SK-N-SH treated with all-trans-retinoic acid at 6 μM for 48 hours (cell line): ENCODE measurements around the gene VMP1.
A peak's percentile ranks its signal among the peaks of the same experiment; 100 is the strongest.
"Not testable (repeated sequence)": the region's sequence is repeated elsewhere in the genome, so short reads cannot be mapped to it uniquely, and the experiment has no call there.

Experiments
- ATAC-seq: fragments of 200-7000 bp; cut with Tn5 transposase; 3 replicates; pipeline ENCODE4 v1.9.1; 2020; ENCODE audit warnings: mild to moderate bottlenecking, moderate library complexity
- ARNTL ChIP-seq: fragments of 450-650 bp; formaldehyde crosslinking; IDR thresholded peaks from 2 replicates; pipeline ENCODE4 v1.5.0; 2020; ENCODE audit warnings: low read depth, mild to moderate bottlenecking, moderate library complexity, borderline replicate concordance
- BACH2 ChIP-seq: fragments of 250-450 bp; sonication (Bioruptor Pico); IDR thresholded peaks from 2 replicates; pipeline ENCODE4 v1.9.0; 2021; ENCODE audit warnings: mild to moderate bottlenecking, borderline replicate concordance
- CSDC2 ChIP-seq: fragments of 250-450 bp; sonication (Bioruptor Pico); IDR thresholded peaks from 2 replicates; pipeline ENCODE4 v1.5.0; 2020; ENCODE audit warnings: mild to moderate bottlenecking, moderate library complexity
- ESRRG ChIP-seq: fragments of 250-450 bp; sonication (Bioruptor Pico); IDR thresholded peaks from 2 replicates; pipeline ENCODE4 v1.6.1; 2021; ENCODE audit warnings: mild to moderate bottlenecking
- GLIS3 ChIP-seq: fragments of 250-450 bp; sonication (Bioruptor Pico); IDR thresholded peaks from 2 replicates; pipeline ENCODE4 v1.5.0; 2020; ENCODE audit warnings: mild to moderate bottlenecking, moderate library complexity
- ISL1 ChIP-seq: fragments of 250-450 bp; sonication (Bioruptor Pico); IDR thresholded peaks from 2 replicates; pipeline ENCODE4 v2.1.2; 2022; ENCODE audit warnings: mild to moderate bottlenecking, moderate library complexity
- OSR1 ChIP-seq: fragments of 250-450 bp; sonication (Bioruptor Pico); IDR thresholded peaks from 2 replicates; pipeline ENCODE4 v1.8.0; 2022; ENCODE audit warnings: moderate library complexity, mild to moderate bottlenecking, inconsistent platforms
- PPARA ChIP-seq: fragments of 250-450 bp; sonication (Bioruptor Pico); IDR thresholded peaks from 2 replicates; pipeline ENCODE4 v1.5.0; 2020; ENCODE audit warnings: mild to moderate bottlenecking, borderline replicate concordance
- RARB ChIP-seq: fragments of 250-450 bp; sonication (Bioruptor Pico); IDR thresholded peaks from 2 replicates; pipeline ENCODE4 v1.8.0; 2021; ENCODE audit warnings: mild to moderate bottlenecking, moderate library complexity
- SNAI2 ChIP-seq: fragments of 250-450 bp; sonication (Bioruptor Pico); IDR thresholded peaks from 2 replicates; pipeline ENCODE4 v1.5.0; 2020; ENCODE audit warnings: mild to moderate bottlenecking, moderate library complexity
- TCF4 ChIP-seq: fragments of 250-450 bp; sonication (Bioruptor Pico); IDR thresholded peaks from 2 replicates; pipeline ENCODE4 v1.8.0; 2021; ENCODE audit warnings: mild to moderate bottlenecking, moderate library complexity, borderline replicate concordance
- TOX ChIP-seq: fragments of 250-450 bp; sonication (Bioruptor Pico); IDR thresholded peaks from 2 replicates; pipeline ENCODE4 v1.8.0; 2021; ENCODE audit warnings: mild to moderate bottlenecking, moderate library complexity, borderline replicate concordance
- ZC3H10 ChIP-seq: fragments of 250-450 bp; sonication (Bioruptor Pico); IDR thresholded peaks from 2 replicates; pipeline ENCODE4 v1.5.1; 2021; ENCODE audit warnings: mild to moderate bottlenecking, moderate library complexity
- ZFP3 ChIP-seq: fragments of 250-450 bp; sonication (Bioruptor Pico); IDR thresholded peaks from 2 replicates; pipeline ENCODE4 v1.5.0; 2020; ENCODE audit warnings: mild to moderate bottlenecking, moderate library complexity
- ZFP30 ChIP-seq: fragments of 450-650 bp; formaldehyde crosslinking; IDR thresholded peaks from 2 replicates; pipeline ENCODE4 v1.5.0; 2022; ENCODE audit warnings: mild to moderate bottlenecking, moderate library complexity
- ZNF565 ChIP-seq: fragments of 450-650 bp; formaldehyde crosslinking; conservative IDR thresholded peaks from 2 replicates; pipeline ENCODE4 v1.5.0; 2020; ENCODE audit warnings: low read depth, mild to moderate bottlenecking, moderate library complexity
- ZNF70 ChIP-seq: fragments of 450-650 bp; formaldehyde crosslinking; IDR thresholded peaks from 2 replicates; pipeline ENCODE4 v1.5.0; 2020; ENCODE audit warnings: mild to moderate bottlenecking, moderate library complexity
- ZNF8 ChIP-seq: fragments of 450-650 bp; formaldehyde crosslinking; IDR thresholded peaks from 2 replicates; pipeline ENCODE4 v1.5.0; 2020; ENCODE audit warnings: mild to moderate bottlenecking, moderate library complexity
- TF ChIP-seq, protein P1 (sequence below): fragments of 250-450 bp; sonication (Bioruptor Pico); IDR thresholded peaks from 2 replicates; pipeline ENCODE4 v1.8.0; 2021; ENCODE audit warnings: low read depth, mild to moderate bottlenecking, moderate library complexity, borderline replicate concordance
- TF ChIP-seq, protein P2 (sequence below): fragments of 250-450 bp; sonication (Bioruptor Pico); IDR thresholded peaks from 2 replicates; pipeline ENCODE4 v1.5.1; 2021; ENCODE audit warnings: mild to moderate bottlenecking, moderate library complexity
- TF ChIP-seq, protein P3 (sequence below): fragments of 250-450 bp; sonication (Bioruptor Pico); IDR thresholded peaks from 2 replicates; pipeline ENCODE4 v1.8.0; 2020; ENCODE audit warnings: mild to moderate bottlenecking, moderate library complexity, borderline replicate concordance
- TF ChIP-seq, protein P4 (sequence below): fragments of 250-450 bp; sonication (Bioruptor Pico); IDR thresholded peaks from 2 replicates; pipeline ENCODE4 v1.5.1; 2020; ENCODE audit warnings: low read depth, mild to moderate bottlenecking, moderate library complexity
- TF ChIP-seq, protein P5 (sequence below): fragments of 250-450 bp; sonication (Bioruptor Pico); IDR thresholded peaks from 2 replicates; pipeline ENCODE4 v1.5.0; 2020; ENCODE audit warnings: mild to moderate bottlenecking, moderate library complexity

VMP1 gene

DNA sequence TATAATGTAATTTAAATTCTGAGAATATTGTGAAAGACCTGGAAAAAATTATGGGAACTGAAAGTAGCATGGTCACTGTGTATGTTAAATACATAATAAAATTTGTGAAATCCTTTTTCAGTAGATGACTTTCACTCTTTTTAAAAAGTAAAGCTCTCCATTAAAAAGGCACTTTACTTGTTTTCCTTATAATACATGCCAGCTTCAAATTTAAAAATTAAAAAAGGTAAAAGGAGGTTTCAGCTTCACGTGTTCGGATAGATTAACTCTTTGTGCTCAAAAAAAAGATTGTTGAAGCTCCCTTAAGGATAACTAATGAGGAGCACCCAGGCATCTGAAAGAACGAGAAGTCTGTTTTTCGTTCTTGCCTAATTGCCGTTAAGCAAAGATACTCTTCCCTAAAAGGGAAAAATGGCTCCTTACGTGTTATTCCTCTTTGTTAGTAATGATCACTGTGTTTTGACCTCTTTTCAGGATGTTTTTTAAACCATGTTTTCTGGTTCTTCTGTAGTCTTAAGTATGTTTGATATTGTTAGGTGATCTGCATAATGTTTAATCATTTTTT is 97.5 kb downstream of the VMP1 start:
- TF ChIP-seq ZFP3 (CRISPR knock-in tag): peak; percentile 81; the same call in 1 of the 2 replicates
- TF ChIP-seq ESRRG: no peak
- TF ChIP-seq ZFP30 (CRISPR knock-in tag): no peak; the same call in 1 of the 2 replicates
- no peak for TF ChIP-seq GLIS3 (CRISPR knock-in tag)
- TF ChIP-seq, protein P1, sequence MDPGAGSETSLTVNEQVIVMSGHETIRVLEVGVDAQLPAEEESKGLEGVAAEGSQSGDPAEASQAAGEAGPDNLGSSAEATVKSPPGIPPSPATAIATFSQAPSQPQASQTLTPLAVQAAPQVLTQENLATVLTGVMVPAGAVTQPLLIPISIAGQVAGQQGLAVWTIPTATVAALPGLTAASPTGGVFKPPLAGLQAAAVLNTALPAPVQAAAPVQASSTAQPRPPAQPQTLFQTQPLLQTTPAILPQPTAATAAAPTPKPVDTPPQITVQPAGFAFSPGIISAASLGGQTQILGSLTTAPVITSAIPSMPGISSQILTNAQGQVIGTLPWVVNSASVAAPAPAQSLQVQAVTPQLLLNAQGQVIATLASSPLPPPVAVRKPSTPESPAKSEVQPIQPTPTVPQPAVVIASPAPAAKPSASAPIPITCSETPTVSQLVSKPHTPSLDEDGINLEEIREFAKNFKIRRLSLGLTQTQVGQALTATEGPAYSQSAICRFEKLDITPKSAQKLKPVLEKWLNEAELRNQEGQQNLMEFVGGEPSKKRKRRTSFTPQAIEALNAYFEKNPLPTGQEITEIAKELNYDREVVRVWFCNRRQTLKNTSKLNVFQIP (CRISPR knock-in tag): no peak
- TF ChIP-seq, protein P2, sequence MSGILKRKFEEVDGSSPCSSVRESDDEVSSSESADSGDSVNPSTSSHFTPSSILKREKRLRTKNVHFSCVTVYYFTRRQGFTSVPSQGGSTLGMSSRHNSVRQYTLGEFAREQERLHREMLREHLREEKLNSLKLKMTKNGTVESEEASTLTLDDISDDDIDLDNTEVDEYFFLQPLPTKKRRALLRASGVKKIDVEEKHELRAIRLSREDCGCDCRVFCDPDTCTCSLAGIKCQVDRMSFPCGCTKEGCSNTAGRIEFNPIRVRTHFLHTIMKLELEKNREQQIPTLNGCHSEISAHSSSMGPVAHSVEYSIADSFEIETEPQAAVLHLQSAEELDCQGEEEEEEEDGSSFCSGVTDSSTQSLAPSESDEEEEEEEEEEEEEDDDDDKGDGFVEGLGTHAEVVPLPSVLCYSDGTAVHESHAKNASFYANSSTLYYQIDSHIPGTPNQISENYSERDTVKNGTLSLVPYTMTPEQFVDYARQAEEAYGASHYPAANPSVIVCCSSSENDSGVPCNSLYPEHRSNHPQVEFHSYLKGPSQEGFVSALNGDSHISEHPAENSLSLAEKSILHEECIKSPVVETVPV (CRISPR knock-in tag): no peak
- TF ChIP-seq TCF4 (CRISPR knock-in tag): 0 out of 2 replicates have a peak, but pooled peaks have one; percentile 20
- TF ChIP-seq ZNF70: peak; percentile 84
- TF ChIP-seq PPARA (CRISPR knock-in tag): no peak
- peak; percentile 96 for TF ChIP-seq CSDC2 (CRISPR knock-in tag)
- no peak for TF ChIP-seq ARNTL (CRISPR knock-in tag)
- TF ChIP-seq ISL1 (CRISPR knock-in tag): 0 out of 2 replicates have a peak, but pooled peaks have one; percentile 66
- no peak for TF ChIP-seq BACH2 (CRISPR knock-in tag)
- TF ChIP-seq, protein P3, sequence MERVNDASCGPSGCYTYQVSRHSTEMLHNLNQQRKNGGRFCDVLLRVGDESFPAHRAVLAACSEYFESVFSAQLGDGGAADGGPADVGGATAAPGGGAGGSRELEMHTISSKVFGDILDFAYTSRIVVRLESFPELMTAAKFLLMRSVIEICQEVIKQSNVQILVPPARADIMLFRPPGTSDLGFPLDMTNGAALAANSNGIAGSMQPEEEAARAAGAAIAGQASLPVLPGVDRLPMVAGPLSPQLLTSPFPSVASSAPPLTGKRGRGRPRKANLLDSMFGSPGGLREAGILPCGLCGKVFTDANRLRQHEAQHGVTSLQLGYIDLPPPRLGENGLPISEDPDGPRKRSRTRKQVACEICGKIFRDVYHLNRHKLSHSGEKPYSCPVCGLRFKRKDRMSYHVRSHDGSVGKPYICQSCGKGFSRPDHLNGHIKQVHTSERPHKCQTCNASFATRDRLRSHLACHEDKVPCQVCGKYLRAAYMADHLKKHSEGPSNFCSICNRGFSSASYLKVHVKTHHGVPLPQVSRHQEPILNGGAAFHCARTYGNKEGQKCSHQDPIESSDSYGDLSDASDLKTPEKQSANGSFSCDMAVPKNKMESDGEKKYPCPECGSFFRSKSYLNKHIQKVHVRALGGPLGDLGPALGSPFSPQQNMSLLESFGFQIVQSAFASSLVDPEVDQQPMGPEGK (CRISPR knock-in tag): no peak
- no peak for TF ChIP-seq ZNF565 (CRISPR knock-in tag)
- TF ChIP-seq, protein P4, sequence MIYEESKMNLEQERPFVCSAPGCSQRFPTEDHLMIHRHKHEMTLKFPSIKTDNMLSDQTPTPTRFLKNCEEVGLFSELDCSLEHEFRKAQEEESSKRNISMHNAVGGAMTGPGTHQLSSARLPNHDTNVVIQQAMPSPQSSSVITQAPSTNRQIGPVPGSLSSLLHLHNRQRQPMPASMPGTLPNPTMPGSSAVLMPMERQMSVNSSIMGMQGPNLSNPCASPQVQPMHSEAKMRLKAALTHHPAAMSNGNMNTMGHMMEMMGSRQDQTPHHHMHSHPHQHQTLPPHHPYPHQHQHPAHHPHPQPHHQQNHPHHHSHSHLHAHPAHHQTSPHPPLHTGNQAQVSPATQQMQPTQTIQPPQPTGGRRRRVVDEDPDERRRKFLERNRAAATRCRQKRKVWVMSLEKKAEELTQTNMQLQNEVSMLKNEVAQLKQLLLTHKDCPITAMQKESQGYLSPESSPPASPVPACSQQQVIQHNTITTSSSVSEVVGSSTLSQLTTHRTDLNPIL: no peak
- no peak for TF ChIP-seq OSR1 (CRISPR knock-in tag)
- no peak for TF ChIP-seq TOX (CRISPR knock-in tag)
- peak; percentile 83; the same call in 1 of the 2 replicates for TF ChIP-seq SNAI2 (CRISPR knock-in tag)
- no peak; the same call in 1 of the 2 replicates for TF ChIP-seq RARB
- TF ChIP-seq, protein P5, sequence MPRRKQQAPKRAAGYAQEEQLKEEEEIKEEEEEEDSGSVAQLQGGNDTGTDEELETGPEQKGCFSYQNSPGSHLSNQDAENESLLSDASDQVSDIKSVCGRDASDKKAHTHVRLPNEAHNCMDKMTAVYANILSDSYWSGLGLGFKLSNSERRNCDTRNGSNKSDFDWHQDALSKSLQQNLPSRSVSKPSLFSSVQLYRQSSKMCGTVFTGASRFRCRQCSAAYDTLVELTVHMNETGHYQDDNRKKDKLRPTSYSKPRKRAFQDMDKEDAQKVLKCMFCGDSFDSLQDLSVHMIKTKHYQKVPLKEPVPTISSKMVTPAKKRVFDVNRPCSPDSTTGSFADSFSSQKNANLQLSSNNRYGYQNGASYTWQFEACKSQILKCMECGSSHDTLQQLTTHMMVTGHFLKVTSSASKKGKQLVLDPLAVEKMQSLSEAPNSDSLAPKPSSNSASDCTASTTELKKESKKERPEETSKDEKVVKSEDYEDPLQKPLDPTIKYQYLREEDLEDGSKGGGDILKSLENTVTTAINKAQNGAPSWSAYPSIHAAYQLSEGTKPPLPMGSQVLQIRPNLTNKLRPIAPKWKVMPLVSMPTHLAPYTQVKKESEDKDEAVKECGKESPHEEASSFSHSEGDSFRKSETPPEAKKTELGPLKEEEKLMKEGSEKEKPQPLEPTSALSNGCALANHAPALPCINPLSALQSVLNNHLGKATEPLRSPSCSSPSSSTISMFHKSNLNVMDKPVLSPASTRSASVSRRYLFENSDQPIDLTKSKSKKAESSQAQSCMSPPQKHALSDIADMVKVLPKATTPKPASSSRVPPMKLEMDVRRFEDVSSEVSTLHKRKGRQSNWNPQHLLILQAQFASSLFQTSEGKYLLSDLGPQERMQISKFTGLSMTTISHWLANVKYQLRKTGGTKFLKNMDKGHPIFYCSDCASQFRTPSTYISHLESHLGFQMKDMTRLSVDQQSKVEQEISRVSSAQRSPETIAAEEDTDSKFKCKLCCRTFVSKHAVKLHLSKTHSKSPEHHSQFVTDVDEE: no peak
- no peak for TF ChIP-seq ZNF8 (CRISPR knock-in tag)
- no peak for TF ChIP-seq ZC3H10 (CRISPR knock-in tag)
- peak; percentile 47 for ATAC-seq

DNA sequence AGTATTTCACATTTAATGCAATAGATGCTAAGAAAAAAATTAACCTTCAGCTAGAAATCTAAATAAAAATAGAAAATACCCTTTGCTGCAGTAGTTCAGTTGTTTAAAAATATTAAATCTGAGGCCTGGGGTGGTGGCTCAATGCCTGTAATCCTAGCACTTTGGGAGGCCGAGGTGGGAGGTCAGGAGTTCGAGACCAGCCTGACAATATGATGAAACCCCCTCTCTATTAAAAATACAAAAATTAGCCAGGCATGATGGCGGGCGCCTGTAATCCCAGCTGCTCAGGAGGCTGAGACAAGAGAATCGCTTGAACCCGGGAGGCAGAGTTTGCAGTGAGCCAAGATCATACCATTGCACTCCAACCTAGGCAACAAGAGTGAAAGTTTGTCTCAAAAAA is 98.9 kb downstream of the VMP1 start:
- ATAC-seq: not testable (repeated sequence)
